Measurements from ENCODE around the gene IGFBP4.

DNA sequence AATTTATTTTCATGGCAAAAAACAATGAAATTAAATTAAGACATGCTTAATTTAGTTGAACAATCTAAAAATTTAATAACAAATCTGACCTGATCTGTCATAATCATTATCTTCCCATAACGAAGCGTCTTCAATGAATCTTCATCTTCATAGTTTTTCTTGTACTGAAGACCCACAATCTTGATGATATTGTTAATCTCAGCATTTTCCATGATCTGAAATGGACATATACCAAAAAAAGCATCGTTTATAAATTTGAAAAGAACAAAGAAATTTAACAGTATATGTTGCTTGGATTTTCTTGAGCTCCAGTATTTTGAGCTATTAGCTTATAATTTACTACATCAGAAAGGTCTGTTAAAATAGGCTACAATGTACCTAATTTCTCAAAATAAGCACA is 35.8 kb upstream of the IGFBP4 start:
- TF ChIP-seq, protein P1, sequence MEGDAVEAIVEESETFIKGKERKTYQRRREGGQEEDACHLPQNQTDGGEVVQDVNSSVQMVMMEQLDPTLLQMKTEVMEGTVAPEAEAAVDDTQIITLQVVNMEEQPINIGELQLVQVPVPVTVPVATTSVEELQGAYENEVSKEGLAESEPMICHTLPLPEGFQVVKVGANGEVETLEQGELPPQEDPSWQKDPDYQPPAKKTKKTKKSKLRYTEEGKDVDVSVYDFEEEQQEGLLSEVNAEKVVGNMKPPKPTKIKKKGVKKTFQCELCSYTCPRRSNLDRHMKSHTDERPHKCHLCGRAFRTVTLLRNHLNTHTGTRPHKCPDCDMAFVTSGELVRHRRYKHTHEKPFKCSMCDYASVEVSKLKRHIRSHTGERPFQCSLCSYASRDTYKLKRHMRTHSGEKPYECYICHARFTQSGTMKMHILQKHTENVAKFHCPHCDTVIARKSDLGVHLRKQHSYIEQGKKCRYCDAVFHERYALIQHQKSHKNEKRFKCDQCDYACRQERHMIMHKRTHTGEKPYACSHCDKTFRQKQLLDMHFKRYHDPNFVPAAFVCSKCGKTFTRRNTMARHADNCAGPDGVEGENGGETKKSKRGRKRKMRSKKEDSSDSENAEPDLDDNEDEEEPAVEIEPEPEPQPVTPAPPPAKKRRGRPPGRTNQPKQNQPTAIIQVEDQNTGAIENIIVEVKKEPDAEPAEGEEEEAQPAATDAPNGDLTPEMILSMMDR (conservative IDR thresholded peaks at IDR 0.05 in 1 of 2, IDR thresholded peaks at IDR 0.05 in 1 of 2; ENCODE audit: low read depth in 1 of 2, low read length in 2 of 2) = no peak
- TF ChIP-seq EZH2 (IDR thresholded peaks at IDR 0.05; ENCODE audit: low read length, missing control alignments) = no peak
